ENCODE measurements around the gene PSMB10.

PSMB10 gene

DNA sequence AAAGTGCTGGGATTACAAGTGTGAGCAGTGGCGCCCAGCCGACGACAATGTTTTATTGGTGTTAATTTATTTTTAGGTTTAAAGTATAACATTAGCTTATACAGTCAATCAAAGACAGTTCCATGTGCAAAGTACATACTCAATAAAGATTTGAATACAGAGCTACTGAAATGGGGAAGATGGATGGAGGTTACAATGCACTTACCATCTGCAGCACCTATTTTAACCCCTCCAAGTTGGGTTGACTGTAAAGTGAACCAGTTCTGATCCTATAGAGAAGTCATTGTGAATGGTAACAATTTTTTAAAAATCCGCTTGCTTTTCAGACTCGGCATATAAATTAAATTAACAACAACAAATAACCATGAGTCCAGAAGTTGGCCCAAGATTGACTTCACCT, 44.3 kb downstream of the PSMB10 start:
- no peak for DNase-seq (ENCODE audit: low read depth in 2 of 2)

DNA sequence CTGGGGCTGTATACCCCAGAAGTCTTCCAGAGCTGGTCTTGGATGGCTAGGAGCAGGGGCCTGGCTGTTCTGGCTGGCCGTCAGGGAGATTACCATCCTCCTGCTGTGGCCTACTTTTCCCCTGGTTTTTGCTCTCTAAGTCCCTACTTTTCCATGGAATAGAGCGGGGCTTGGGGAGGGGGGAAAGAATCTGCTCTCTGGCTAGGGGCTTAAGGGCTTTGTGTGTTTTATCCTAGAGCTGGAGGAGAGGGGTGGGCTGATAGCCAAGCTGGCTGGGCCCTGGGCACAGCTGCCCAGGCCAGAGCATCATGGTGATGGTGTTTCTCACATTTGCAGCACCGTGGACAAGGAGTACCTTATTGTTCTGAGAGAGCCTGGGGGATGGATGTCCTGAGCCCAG, 48.3 kb downstream of the PSMB10 start:
- DNase-seq (ENCODE audit: low read depth in 2 of 2) = no peak

GRCh38 chr16:67886387-67886786, 50.3 kb downstream of the PSMB10 start:
- DNase-seq (ENCODE audit: low read depth in 2 of 2) = no peak

DNA sequence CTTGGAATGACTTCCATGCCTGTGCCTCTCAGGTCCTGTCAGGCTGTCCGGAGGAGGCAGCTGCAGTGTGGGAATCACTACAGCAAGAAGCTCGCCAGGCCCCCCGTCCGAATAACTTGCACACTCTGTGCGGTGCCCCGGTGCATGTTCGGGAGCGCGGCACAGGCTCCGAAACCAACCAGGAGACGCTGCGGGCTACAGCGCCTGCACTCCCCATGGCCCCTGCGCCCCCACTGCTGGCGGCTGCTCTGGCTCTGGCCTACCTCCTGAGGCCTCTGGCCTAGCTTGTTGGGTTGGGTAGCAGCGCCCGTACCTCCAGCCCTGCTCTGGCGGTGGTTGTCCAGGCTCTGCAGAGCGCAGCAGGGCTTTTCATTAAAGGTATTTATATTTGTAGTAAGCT, 50.7 kb downstream of the PSMB10 start:
- no peak for DNase-seq (ENCODE audit: low read depth in 2 of 2)

- no peak for DNase-seq (ENCODE audit: low read depth in 2 of 2)
These were observed 51.1 kb downstream of the PSMB10 start for GRCh38 chr16:67885545-67885944.

GRCh38 chr16:67884684-67885083, 52.0 kb downstream of the PSMB10 start, which contains the start of gene NRN1L:
TSS of gene NRN1L (plus strand) at chr16:67884885. CDS start at chr16:67884904, 19 bp downstream.
- DNase-seq (ENCODE audit: low read depth in 2 of 2) = no peak
